Testis (tissue), 2 donors: Measurements from ENCODE around the gene FRMD4B.

ENCODE experiments used
- POLR2A ChIP-seq: fragments of 450-650 bp; IDR thresholded peaks from one replicate; pipeline ENCODE4 v1.6.1; 2017; ENCODE audit warnings: antibody characterized with exemption, mild to moderate bottlenecking, moderate library complexity
- TF ChIP-seq, protein P1 (sequence below), 3 experiments: fragments of 450-650 bp in 2 of 3; fragments of 200-600 bp in 1 of 3; sonication (generic) in 1 of 3; IDR thresholded peaks; one replicate each; pipeline ENCODE4 v1.5.1; 2016 to 2019; ENCODE audit warnings: antibody characterized with exemption in 3 of 3, mild to moderate bottlenecking in 2 of 3, moderate library complexity in 1 of 3

- TF ChIP-seq, protein P1, sequence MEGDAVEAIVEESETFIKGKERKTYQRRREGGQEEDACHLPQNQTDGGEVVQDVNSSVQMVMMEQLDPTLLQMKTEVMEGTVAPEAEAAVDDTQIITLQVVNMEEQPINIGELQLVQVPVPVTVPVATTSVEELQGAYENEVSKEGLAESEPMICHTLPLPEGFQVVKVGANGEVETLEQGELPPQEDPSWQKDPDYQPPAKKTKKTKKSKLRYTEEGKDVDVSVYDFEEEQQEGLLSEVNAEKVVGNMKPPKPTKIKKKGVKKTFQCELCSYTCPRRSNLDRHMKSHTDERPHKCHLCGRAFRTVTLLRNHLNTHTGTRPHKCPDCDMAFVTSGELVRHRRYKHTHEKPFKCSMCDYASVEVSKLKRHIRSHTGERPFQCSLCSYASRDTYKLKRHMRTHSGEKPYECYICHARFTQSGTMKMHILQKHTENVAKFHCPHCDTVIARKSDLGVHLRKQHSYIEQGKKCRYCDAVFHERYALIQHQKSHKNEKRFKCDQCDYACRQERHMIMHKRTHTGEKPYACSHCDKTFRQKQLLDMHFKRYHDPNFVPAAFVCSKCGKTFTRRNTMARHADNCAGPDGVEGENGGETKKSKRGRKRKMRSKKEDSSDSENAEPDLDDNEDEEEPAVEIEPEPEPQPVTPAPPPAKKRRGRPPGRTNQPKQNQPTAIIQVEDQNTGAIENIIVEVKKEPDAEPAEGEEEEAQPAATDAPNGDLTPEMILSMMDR (IDR thresholded peaks at IDR 0.05) = no peak
- TF ChIP-seq POLR2A = no peak
Measured at GRCh38 chr3:69392415-69392814, 6.5 kb upstream of the FRMD4B start.
